LNCaP clone FGC (cell line): ENCODE results near the gene MSL1.

ENCODE experiments used
- DNase-seq: peaks from one replicate; pipeline ENCODE4 v3.0.0-alpha.2; 2011; ENCODE audit warnings: low read depth
- H3K4me3 ChIP-seq: 2 replicates; pipeline ENCODE4 v1.5.1; 2011; ENCODE audit warnings: mild to moderate bottlenecking, low read depth, low read length, control low read depth
- TF ChIP-seq, protein P1 (sequence below): IDR thresholded peaks from 2 replicates; pipeline ENCODE4 v1.5.1; 2012; ENCODE audit warnings: mild to moderate bottlenecking; ENCODE audit not compliant: control insufficient read depth, insufficient read depth; ENCODE audit errors: extremely low read depth

MSL1 gene

GRCh38 chr17:40100669-40101366 lies 21.0 kb upstream of the MSL1 start:
- TF ChIP-seq, protein P1, sequence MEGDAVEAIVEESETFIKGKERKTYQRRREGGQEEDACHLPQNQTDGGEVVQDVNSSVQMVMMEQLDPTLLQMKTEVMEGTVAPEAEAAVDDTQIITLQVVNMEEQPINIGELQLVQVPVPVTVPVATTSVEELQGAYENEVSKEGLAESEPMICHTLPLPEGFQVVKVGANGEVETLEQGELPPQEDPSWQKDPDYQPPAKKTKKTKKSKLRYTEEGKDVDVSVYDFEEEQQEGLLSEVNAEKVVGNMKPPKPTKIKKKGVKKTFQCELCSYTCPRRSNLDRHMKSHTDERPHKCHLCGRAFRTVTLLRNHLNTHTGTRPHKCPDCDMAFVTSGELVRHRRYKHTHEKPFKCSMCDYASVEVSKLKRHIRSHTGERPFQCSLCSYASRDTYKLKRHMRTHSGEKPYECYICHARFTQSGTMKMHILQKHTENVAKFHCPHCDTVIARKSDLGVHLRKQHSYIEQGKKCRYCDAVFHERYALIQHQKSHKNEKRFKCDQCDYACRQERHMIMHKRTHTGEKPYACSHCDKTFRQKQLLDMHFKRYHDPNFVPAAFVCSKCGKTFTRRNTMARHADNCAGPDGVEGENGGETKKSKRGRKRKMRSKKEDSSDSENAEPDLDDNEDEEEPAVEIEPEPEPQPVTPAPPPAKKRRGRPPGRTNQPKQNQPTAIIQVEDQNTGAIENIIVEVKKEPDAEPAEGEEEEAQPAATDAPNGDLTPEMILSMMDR: no peak
- peak; percentile 96 for DNase-seq
- H3K4me3 ChIP-seq: peak overlapping the region; percentile 81

GRCh38 chr17:40101367-40102210 lies 20.2 kb upstream of the MSL1 start:
- no peak for DNase-seq
- H3K4me3 ChIP-seq: peak overlapping the region; percentile 81
- TF ChIP-seq, protein P1: no peak

DNA sequence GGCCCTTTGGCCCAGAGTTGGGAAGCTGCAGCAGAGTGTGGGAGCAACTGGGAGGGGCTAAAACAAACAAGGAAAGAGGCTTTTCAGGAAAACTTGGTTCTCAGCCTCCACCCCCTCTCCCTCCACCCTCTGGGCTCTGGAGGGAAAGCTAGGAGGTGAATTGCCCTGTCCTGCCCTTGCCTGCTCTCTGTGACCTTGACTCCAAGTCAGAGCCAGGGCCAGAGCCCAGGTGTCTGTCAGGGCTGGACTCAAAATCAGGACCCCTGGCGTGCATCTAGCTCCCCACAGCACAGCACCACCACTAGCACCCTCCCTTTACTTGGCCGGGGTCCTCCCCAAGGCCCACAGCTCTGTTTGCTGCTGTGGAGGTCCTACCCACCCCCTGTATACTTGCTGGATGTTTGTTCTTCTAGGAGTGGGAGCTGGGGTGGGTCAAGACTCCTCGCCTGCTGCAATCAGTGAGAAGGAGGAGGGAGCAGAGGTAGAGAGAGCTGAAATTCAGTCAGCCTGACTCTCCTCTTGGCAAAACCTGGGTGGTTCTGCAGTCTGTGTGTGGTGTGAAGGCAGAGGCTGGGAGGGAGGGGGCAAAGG lies 18.6 kb upstream of the MSL1 start:
- no peak overlapping the region for H3K4me3 ChIP-seq
- TF ChIP-seq, protein P1: no peak

DNA sequence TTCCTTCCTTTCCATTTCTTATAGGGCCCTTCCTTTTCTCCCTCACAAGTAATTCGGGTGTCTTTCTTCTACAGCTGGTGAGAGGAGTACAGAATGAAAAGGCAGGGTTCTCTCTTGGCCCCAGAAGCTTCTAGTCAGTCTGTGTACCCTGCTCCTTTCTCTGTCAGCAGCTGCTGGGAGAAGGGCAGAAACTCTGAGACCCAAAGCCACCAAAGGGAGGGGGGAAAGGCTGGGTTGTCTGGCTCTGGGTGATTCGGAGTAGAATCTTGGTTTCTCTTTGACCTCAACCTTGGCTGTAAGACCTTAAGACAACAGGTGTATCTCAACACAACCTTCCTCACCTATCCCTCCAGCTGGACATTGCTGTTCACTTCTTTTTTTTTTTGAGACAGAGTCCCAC lies 18.1 kb upstream of the MSL1 start:
- DNase-seq: no peak

More for the DNA sequence above, 18.6 kb upstream of the MSL1 start:
- no peak for DNase-seq

GRCh38 chr17:40104594-40105486 lies 16.9 kb upstream of the MSL1 start:
- TF ChIP-seq, protein P1: no peak
- no peak overlapping the region for H3K4me3 ChIP-seq
- DNase-seq: no peak

More for the DNA sequence above, 18.1 kb upstream of the MSL1 start:
- no peak overlapping the region for H3K4me3 ChIP-seq
- TF ChIP-seq, protein P1: no peak
